ENCODE results near the gene ZNF540.

Gene ZNF540
- long read RNA-seq, transcript ZNF540-201 (5 exons, 3,099 nt) = major isoform, 8 of 12 reads
- long read RNA-seq, partial matches to known transcripts = 0 of 12 reads
- long read RNA-seq, other reads (novel, unspliced or antisense) = 4 of 12 reads

GRCh38 chr19:37594304-37594981 lies at the start of gene ZNF540, which contains the start of gene ZNF571:
Gene ZNF540, plus strand, starts transcription at chr19:37594876. Its CDS starts 3,572 bp downstream, at chr19:37598448.
Gene ZNF571, minus strand, starts transcription at chr19:37594792. Its CDS starts 8,116 bp downstream, at chr19:37586676.
- DNase-seq (ENCODE audit: low read depth in 1 of 2, low spot score in 1 of 2) = peak; percentile 90 to 95
- TF ChIP-seq POLR2AphosphoS5 (IDR thresholded peaks at IDR 0.05; ENCODE audit: low read depth) (peak; percentile 40; the same call in 1 of the 2 replicates), CTCF (IDR thresholded peaks at IDR 0.05; ENCODE audit: insufficient read depth, low read length) (no peak)
- H3K4me3 ChIP-seq (replicated peaks; ENCODE audit: insufficient read depth, low read length) = peak within 1 kb of the TSS; percentile 87
- peak within 1 kb of the TSS; percentile 85 for H3K27ac ChIP-seq (replicated peaks)
- no peaks in the 10 kb centered on the region for H3K27me3 ChIP-seq (ENCODE audit: insufficient read depth, poor library complexity, severe bottlenecking)

DNA sequence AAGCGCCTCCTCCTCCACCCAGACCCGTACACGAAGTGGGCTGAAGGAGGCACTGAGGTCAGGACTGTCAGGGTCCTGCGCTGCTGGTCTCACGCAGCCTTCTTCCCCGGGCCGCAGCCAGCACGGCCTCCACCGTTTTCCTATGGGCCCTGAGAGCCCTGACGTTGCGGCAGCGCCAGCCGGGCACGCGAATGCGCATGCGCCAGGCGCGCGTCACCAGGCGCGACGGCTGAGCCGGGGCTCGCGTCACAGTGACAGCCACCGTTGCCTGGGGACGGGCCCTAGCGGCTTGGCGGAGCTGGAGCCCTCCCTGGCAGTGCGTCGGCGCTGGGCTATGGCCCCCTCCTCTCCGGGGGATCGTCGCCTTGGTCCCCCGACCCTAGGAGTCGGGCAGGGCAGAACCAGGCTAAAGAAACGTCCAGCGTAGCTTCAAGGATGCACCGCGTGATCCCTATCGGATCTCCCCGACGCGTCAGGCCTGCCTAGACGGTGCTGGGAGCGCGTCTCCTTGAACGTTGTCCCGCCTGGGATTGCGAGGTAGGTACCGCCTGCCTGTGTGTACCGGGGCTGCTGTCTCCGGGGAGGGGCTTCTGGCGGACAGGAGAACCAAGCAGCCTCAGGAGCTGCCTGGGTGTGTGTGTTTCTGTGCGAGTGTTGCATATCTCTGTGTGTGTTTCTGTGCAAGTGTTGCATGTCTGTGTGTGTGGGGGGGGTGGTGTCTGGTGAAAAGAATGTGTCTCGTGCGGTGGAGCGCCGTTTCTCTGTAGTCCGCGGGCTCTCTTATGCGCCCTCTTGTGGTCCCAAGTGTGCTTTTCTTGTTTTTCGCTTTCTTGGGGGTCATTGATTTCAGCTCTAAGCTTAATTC lies 43.3 kb upstream of the ZNF540 start:
- peak; percentile 60 to 76 for DNase-seq (ENCODE audit: low read depth in 1 of 2, low spot score in 1 of 2)
- Histone ChIP-seq H3K27me3 (ENCODE audit: insufficient read depth, poor library complexity, severe bottlenecking) (no peaks in the 10 kb centered on the region), H3K27ac (replicated peaks) (peak overlapping the region; percentile 76), H3K4me3 (replicated peaks; ENCODE audit: insufficient read depth, low read length) (peak overlapping the region; percentile 55)
- TF ChIP-seq GABPA (IDR thresholded peaks at IDR 0.05; ENCODE audit: low read depth) (no peak), CTCF (IDR thresholded peaks at IDR 0.05; ENCODE audit: insufficient read depth, low read length) (peak; percentile 56), POLR2AphosphoS5 (IDR thresholded peaks at IDR 0.05; ENCODE audit: low read depth) (peak; percentile 85; the same call in 1 of the 2 replicates), SPI1 (IDR thresholded peaks at IDR 0.05; ENCODE audit: borderline replicate concordance, low read depth) (no peak), REST (IDR thresholded peaks at IDR 0.05; ENCODE audit: insufficient replicate concordance, low read depth) (no peak)

GRCh38 chr19:37563518-37563917 lies 31.2 kb upstream of the ZNF540 start:
- H3K27me3 ChIP-seq (ENCODE audit: insufficient read depth, poor library complexity, severe bottlenecking) = no peaks in the 10 kb centered on the region
- no peak overlapping the region for H3K4me3 ChIP-seq (replicated peaks; ENCODE audit: insufficient read depth, low read length)
- DNase-seq (ENCODE audit: low read depth in 1 of 2, low spot score in 1 of 2) = no peak
- no peak overlapping the region for H3K27ac ChIP-seq (replicated peaks)
- no peak for TF ChIP-seq SPI1 (IDR thresholded peaks at IDR 0.05; ENCODE audit: borderline replicate concordance, low read depth)
- TF ChIP-seq REST (IDR thresholded peaks at IDR 0.05; ENCODE audit: insufficient replicate concordance, low read depth) = no peak
- no peak for TF ChIP-seq CTCF (IDR thresholded peaks at IDR 0.05; ENCODE audit: insufficient read depth, low read length)
- no peak for TF ChIP-seq POLR2AphosphoS5 (IDR thresholded peaks at IDR 0.05; ENCODE audit: low read depth)
- no peak for TF ChIP-seq GABPA (IDR thresholded peaks at IDR 0.05; ENCODE audit: low read depth)
